Activated CD8-positive, alpha-beta T cell treated with anti-CD3 and anti-CD28 coated beads, Interleukin-2, amount 10 ng/mL, durations not matched to agents 7 days and 5 days (primary cell): ENCODE data around the gene AAK1. TPM values are rescaled to one million over a fixed set of nuclear protein-coding genes. Genes with fewer than 3 reads are reported as not detected.
A peak's percentile ranks its signal among the peaks of the same experiment; 100 is the strongest.
"Not testable (repeated sequence)": the region's sequence is repeated elsewhere in the genome, so short reads cannot be mapped to it uniquely, and the experiment has no call there.

Experiments used
- ATAC-seq: fragments of 150-1000 bp; cut with Tn5 transposase; one replicate; pipeline ENCODE4 v1.10.0; 2021; ENCODE audit warnings: moderate library complexity
- CTCF ChIA-PET: fragments of 350-600 bp; sonication (Branson Sonifier 250); formaldehyde crosslinking; loops from one replicate; lab custom pipeline; 2021; ENCODE audit warnings: antibody characterized with exemption; lab: Charles Lee
- POLR2A ChIA-PET: fragments of 350-600 bp; sonication (Branson Sonifier 250); formaldehyde crosslinking; loops from one replicate; lab custom pipeline; 2021; ENCODE audit warnings: antibody characterized with exemption; lab: Charles Lee
- DNase-seq: peaks from one replicate; pipeline ENCODE4 v3.0.0-alpha.2; 2020
- H3K27ac Mint-ChIP-seq: one replicate; pipeline ENCODE4 v1.8.0; 2021; ENCODE audit warnings: mild to moderate bottlenecking, mixed read lengths
- H3K27me3 Mint-ChIP-seq: one replicate; pipeline ENCODE4 v1.8.0; 2021; ENCODE audit warnings: low read depth, mixed read lengths
- H3K36me3 Mint-ChIP-seq: one replicate; pipeline ENCODE4 v1.8.0; 2021; ENCODE audit warnings: low read depth, mixed read lengths
- H3K4me1 Mint-ChIP-seq: one replicate; pipeline ENCODE4 v1.8.0; 2021; ENCODE audit warnings: low read depth, mixed read lengths
- H3K4me3 Mint-ChIP-seq: one replicate; pipeline ENCODE4 v1.8.0; 2021; ENCODE audit warnings: mild to moderate bottlenecking, mixed read lengths
- H3K9me3 Mint-ChIP-seq: one replicate; pipeline ENCODE4 v1.8.0; 2022; ENCODE audit warnings: mixed read lengths; ENCODE audit not compliant: insufficient read depth
- total RNA-seq, 2 experiments: library from RNA; stranded (reverse); gene quantifications; one replicate each; pipeline ENCODE4 v1.2.3, GENCODE V29; 2021

The AAK1 gene
- total RNA-seq, 2 experiments from 2014 or later = 105 to 107 TPM

GRCh38 chr2:69436596-69436937 is 207.0 kb downstream of the AAK1 start:
- Mint-ChIP-seq H3K36me3 (peaks cover 19% of the 10 kb centered on the region), H3K4me3 (peak overlapping the region; percentile 96), H3K4me1 (peaks cover 39% of the 10 kb centered on the region), H3K27ac (peak overlapping the region; percentile 97), H3K9me3 (peaks cover 10% of the 10 kb centered on the region), H3K27me3 (no peaks in the 10 kb centered on the region)
- ATAC-seq (peak; percentile 0), DNase-seq (peak; percentile 23)
- ChIA-PET CTCF (interaction anchor here (0.7 to 3.0 kb wide), 27 partner anchors 10 to 305 kb away, joined by 3 to 21 read pairs (median 4); partner anchors contain the start of genes AAK1, ANXA4 and GFPT1), POLR2A (interaction anchor here (0.5 to 2.0 kb wide), 17 partner anchors 13 to 1122 kb away, joined by 3 to 11 read pairs (median 4); partner anchors contain the start of genes GFPT1 and SNRPG)

DNA sequence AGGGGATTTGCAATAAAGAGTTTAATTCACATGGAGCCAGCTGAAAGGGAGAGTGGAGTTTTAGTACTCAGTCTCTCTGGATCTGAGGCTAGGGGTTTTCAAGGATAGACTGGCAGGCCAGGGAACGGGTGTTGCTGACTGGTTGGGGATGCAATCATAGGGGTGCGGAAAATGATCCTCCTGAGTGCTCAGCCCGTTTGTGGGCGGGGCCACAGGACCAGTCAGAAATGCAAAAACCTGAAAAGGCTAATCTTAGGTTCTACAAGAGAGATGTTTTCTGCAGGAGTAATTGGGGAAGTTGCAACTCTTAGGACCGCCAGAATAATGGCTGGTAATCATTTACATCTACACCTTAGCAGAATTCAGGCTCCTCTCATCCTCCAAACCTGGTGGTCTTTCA is 208.8 kb downstream of the AAK1 start:
- no peak for DNase-seq
- peaks cover 10% of the 10 kb centered on the region for H3K9me3 Mint-ChIP-seq
- H3K27me3 Mint-ChIP-seq = no peaks in the 10 kb centered on the region
- ChIA-PET CTCF (interaction anchor here (1.2 kb wide), 1 partner anchor 289 kb away, joined by 3 read pairs; no protein-coding TSS in a partner anchor), POLR2A (no interaction called here)
- ATAC-seq = no peak
- peaks cover 39% of the 10 kb centered on the region for H3K4me1 Mint-ChIP-seq
- peaks cover 20% of the 10 kb centered on the region for H3K36me3 Mint-ChIP-seq
- no peak overlapping the region for H3K27ac Mint-ChIP-seq
- no peak overlapping the region for H3K4me3 Mint-ChIP-seq

- H3K4me1 Mint-ChIP-seq = peaks cover 6% of the 10 kb centered on the region
- peaks cover 16% of the 10 kb centered on the region for H3K36me3 Mint-ChIP-seq
- ChIA-PET POLR2A (no interaction called here), CTCF (interaction anchor here (1.8 kb wide), 1 partner anchor 8 kb away, joined by 5 read pairs; the partner anchor contains the start of gene NFU1)
- no peaks in the 10 kb centered on the region for H3K27me3 Mint-ChIP-seq
- H3K9me3 Mint-ChIP-seq = no peaks in the 10 kb centered on the region
- no peak overlapping the region for H3K27ac Mint-ChIP-seq
- H3K4me3 Mint-ChIP-seq = no peak overlapping the region
- no peak for DNase-seq
- ATAC-seq = no peak
These were observed 213.9 kb downstream of the AAK1 start for GRCh38 chr2:69429491-69430183.

- Mint-ChIP-seq H3K27ac (peak overlapping the region; percentile 34), H3K4me3 (no peak overlapping the region), H3K36me3 (peaks cover 12% of the 10 kb centered on the region), H3K4me1 (peaks cover 3% of the 10 kb centered on the region), H3K27me3 (no peaks in the 10 kb centered on the region), H3K9me3 (no peaks in the 10 kb centered on the region)
- no peak for DNase-seq
- ChIA-PET POLR2A (no interaction called here), CTCF (interaction anchor here (1.8 kb wide), 1 partner anchor 8 kb away, joined by 5 read pairs; the partner anchor contains the start of gene NFU1)
- ATAC-seq = no peak
These were observed 214.6 kb downstream of the AAK1 start for GRCh38 chr2:69428981-69429380.

DNA sequence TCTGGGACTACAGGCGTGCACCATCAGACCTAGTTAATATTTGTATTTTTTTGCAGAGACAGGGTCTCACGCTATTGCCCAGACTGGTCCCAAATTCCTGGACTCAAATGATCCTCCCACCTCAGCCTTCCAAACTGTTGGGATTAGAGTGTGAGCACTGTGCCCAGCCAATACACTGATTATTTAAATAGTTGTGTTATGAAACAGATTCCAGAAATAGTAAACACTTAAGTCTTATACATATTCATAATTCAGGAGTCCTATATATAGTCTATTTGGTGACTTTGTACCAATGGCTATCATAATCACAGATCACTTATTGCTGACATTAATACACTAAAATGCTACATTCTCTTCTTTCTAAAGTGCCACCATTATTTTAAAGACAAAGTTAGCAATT is 219.1 kb downstream of the AAK1 start:
- H3K9me3 Mint-ChIP-seq = no peaks in the 10 kb centered on the region
- H3K4me1 Mint-ChIP-seq = peaks cover 7% of the 10 kb centered on the region
- no peaks in the 10 kb centered on the region for H3K27me3 Mint-ChIP-seq
- ATAC-seq (no peak), DNase-seq (no peak)
- H3K4me3 Mint-ChIP-seq = no peak overlapping the region
- ChIA-PET CTCF (no interaction called here), POLR2A (no interaction called here)
- no peak overlapping the region for H3K27ac Mint-ChIP-seq
- peaks cover 22% of the 10 kb centered on the region for H3K36me3 Mint-ChIP-seq

GRCh38 chr2:69422198-69422597 is 221.3 kb downstream of the AAK1 start:
- ChIA-PET CTCF (no interaction called here), POLR2A (interaction anchor here (0.8 kb wide), 1 partner anchor 14 kb away, joined by 3 read pairs; no protein-coding TSS in a partner anchor)
- Mint-ChIP-seq H3K27ac (no peak overlapping the region), H3K4me3 (no peak overlapping the region), H3K9me3 (no peaks in the 10 kb centered on the region), H3K4me1 (peaks cover 7% of the 10 kb centered on the region), H3K36me3 (peaks cover 23% of the 10 kb centered on the region), H3K27me3 (no peaks in the 10 kb centered on the region)
- DNase-seq (no peak), ATAC-seq (no peak)

DNA sequence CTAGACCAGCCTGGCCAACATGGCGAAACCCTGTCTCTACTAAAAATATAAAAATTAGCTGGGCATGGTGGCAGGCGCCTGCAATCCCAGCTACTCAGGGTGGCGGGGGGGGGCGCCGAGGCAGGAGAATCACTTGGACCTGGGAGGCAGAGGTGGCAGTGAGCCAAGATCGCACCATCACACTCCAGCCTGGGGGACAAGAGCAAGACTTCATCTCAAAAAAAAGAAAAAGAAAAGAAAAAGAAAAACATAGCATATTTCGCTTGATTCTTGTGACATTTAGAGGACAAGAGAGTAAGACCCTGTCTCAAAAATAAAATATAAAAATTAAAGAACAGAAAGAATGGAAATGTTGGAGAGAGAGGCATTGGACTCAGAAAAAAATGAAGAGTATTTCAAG is 224.4 kb downstream of the AAK1 start:
- H3K4me1 Mint-ChIP-seq, ATAC-seq, H3K27me3 Mint-ChIP-seq, H3K9me3 Mint-ChIP-seq, CTCF ChIA-PET, POLR2A ChIA-PET, H3K4me3 Mint-ChIP-seq, H3K27ac Mint-ChIP-seq: not testable (repeated sequence)
- peak; percentile 3 for DNase-seq
- H3K36me3 Mint-ChIP-seq = peaks cover 25% of the 10 kb centered on the region

DNA sequence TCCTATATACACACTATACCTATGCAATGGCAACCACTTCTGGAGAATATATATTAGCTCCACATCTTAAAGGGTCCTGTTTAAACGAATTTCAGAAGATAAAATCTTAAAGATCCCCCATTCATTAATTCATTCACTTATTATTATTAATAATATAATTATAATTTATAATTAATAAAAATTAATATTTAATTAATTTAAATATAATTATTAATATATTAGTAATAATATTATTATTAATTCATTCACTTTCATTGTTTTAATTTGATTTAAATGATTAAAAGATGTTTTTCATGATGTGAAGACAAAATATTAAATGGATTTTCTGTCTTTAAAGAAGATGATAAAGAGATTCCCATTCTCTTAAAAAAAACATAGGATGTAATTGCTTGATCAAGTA is 227.4 kb downstream of the AAK1 start:
- DNase-seq (no peak), ATAC-seq (no peak)
- Mint-ChIP-seq H3K9me3 (no peaks in the 10 kb centered on the region), H3K4me1 (peaks cover 2% of the 10 kb centered on the region), H3K4me3 (no peak overlapping the region), H3K36me3 (peaks cover 23% of the 10 kb centered on the region), H3K27ac (no peak overlapping the region), H3K27me3 (no peaks in the 10 kb centered on the region)
- ChIA-PET CTCF (no interaction called here), POLR2A (no interaction called here)

Other genes with a start within 250 kb of the AAK1 start
- gene NFU1, start 206.3 kb downstream of the AAK1 start, total RNA-seq = 10 to 100 TPM; 27.8 to 30.4 TPM
- 10 to 100 TPM; 53.5 to 59.5 TPM for gene ANXA4, start 98.4 kb upstream of the AAK1 start, total RNA-seq
- gene GMCL1, start 185.9 kb upstream of the AAK1 start, total RNA-seq = 10 to 100 TPM; 25.4 to 31.6 TPM